Duodenal mucosa (tissue), 2 donors: ENCODE data around the gene PCGF3.

Experiments
- H3K27ac ChIP-seq: one replicate; pipeline ENCODE4 v1.7.0; 2013; ENCODE audit warnings: low read depth, low read length
- H3K27me3 ChIP-seq, 2 donors: one replicate each; pipeline ENCODE4 v1.7.0; 2013; ENCODE audit warnings: low read length in 2 of 2, control low read depth in 1 of 2; ENCODE audit not compliant: insufficient read depth in 2 of 2, control insufficient read depth in 1 of 2
- H3K36me3 ChIP-seq, 2 donors: one replicate each; pipeline ENCODE4 v1.7.0; 2013; ENCODE audit warnings: low read length in 2 of 2, control low read depth in 1 of 2; ENCODE audit not compliant: insufficient read depth in 2 of 2, control insufficient read depth in 1 of 2
- H3K4me1 ChIP-seq, 2 donors: one replicate each; pipeline ENCODE4 v1.7.0; 2013; ENCODE audit warnings: low read length in 2 of 2, control low read depth in 1 of 2; ENCODE audit not compliant: insufficient read depth in 2 of 2, control insufficient read depth in 1 of 2
- H3K4me3 ChIP-seq, 2 donors: one replicate each; pipeline ENCODE4 v1.7.0; 2013; ENCODE audit warnings: low read length in 2 of 2, low read depth in 1 of 2
- H3K9ac ChIP-seq, 2 donors: one replicate each; pipeline ENCODE4 v1.7.0; 2013; ENCODE audit warnings: low read length in 2 of 2, low read depth in 1 of 2
- H3K9me3 ChIP-seq, 2 donors: one replicate each; pipeline ENCODE4 v1.7.0; 2013; ENCODE audit warnings: low read length in 2 of 2, control low read depth in 1 of 2; ENCODE audit not compliant: control insufficient read depth in 1 of 2

The PCGF3 gene

GRCh38 chr4:814312-814850 lies 108.7 kb downstream of the PCGF3 start:
- H3K4me1 ChIP-seq = peaks cover 0 to 4% of the 10 kb centered on the region in 2 donors
- H3K9me3 ChIP-seq = no peaks in the 10 kb centered on the region
- no peak overlapping the region for H3K27ac ChIP-seq
- H3K27me3 ChIP-seq = peaks cover 0 to 10% of the 10 kb centered on the region in 2 donors
- H3K36me3 ChIP-seq = no peaks in the 10 kb centered on the region
- H3K9ac ChIP-seq = no peak overlapping the region
- H3K4me3 ChIP-seq = no peak overlapping the region

DNA sequence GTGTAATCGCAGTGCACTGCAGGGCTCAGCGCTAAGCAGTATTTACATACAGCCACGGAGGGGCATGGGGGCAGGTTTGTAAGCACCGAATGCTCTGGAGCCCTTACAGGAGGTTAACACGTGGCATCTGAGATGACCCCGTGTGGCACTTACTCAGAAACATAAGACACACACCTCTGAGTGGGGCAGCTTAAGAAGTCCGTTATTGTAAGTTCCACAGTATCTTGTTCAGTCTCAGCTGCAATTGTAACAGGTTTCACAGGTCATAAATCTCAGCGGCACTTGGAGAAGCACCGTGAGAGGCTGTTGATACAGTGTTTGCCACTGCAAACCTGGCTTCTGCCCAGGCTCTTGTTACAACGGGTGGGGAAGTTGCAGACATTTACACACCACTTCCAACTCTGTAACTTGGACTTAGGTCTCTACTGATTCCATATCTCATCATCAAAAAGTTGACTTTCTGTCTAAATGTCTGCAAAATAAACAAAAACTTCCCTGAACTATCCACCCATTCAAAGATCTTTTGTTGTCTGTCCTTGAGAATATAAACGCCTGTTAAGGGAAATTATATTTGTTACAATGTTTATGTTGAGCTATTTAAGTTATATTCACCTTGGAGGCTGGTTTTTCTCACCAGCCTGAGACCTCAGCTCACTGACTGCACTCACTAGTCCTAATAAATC lies 110.0 kb downstream of the PCGF3 start:
- Histone ChIP-seq H3K4me1 (peaks cover 0 to 4% of the 10 kb centered on the region in 2 donors), H3K27ac (no peak overlapping the region), H3K36me3 (no peaks in the 10 kb centered on the region), H3K9ac (no peak overlapping the region), H3K4me3 (no peak overlapping the region), H3K27me3 (peaks cover 0 to 14% of the 10 kb centered on the region in 2 donors), H3K9me3 (no peaks in the 10 kb centered on the region)

- no peak overlapping the region for H3K9ac ChIP-seq
- peaks cover 0 to 4% of the 10 kb centered on the region in 2 donors for H3K4me1 ChIP-seq
- no peak overlapping the region for H3K4me3 ChIP-seq
- H3K27me3 ChIP-seq = peaks cover 6 to 29% of the 10 kb centered on the region in 2 donors
- no peaks in the 10 kb centered on the region for H3K9me3 ChIP-seq
- no peaks in the 10 kb centered on the region for H3K36me3 ChIP-seq
- H3K27ac ChIP-seq = no peak overlapping the region
These were observed 112.7 kb downstream of the PCGF3 start for GRCh38 chr4:818106-818921.

DNA sequence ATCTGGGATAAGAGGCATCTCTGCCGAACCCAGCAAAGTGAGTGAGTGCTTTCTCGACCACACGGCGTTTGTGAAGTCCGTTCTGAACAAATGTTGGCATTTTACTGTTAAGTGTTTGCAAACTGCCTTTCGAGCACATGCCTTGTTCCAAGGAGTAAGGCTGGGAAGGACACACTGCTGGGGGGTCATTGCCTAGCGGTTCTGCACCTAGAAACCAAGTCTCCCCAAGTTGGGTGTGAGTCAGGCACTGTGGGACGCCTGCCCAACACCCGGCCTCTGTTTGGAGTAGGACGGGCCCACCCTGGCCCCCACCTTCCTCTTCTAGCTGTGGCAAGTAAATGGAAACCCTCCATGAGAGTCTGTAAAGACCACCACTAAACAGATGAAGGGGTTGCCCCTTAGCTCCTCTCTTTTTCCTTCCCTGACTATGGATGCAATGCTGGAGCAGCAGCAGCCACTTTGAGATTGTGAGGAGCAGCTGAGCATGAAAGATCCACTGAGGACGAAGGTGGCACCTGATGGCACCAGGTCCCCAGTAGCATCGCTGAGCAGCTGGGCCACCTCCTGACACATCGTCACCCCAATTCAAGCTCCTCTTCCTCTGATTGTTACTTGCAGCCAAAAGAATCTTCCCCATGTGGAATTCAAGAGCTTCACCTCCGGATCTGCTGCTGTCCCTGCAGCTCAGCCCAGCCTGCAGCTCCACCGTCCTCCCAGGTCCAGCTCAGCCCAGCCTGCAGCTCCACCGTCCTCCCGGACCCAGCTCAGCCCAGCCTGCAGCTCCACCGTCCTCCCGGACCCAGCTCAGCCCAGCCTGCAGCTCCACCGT lies 114.0 kb downstream of the PCGF3 start:
- H3K27me3 ChIP-seq = peaks cover 19 to 40% of the 10 kb centered on the region in 2 donors
- H3K27ac ChIP-seq = no peak overlapping the region
- H3K4me1 ChIP-seq = peaks cover 0 to 4% of the 10 kb centered on the region in 2 donors
- H3K9ac ChIP-seq = no peak overlapping the region
- no peaks in the 10 kb centered on the region for H3K9me3 ChIP-seq
- no peaks in the 10 kb centered on the region for H3K36me3 ChIP-seq
- H3K4me3 ChIP-seq = no peak overlapping the region
